IMR-90 (cell line): ENCODE measurements around the gene VPS8. TPM values are rescaled to one million over a fixed set of nuclear protein-coding genes. Genes with fewer than 3 reads are reported as not detected.

Experiments
- ATAC-seq: fragments of 200-7000 bp; cut with Tn5 transposase; 2 replicates; pipeline ENCODE4 v1.9.1; 2020; ENCODE audit warnings: low read depth, mild to moderate bottlenecking, moderate library complexity
- BruUV-seq: library from RNA; stranded (reverse); fragments of 400-500 nt; replicated peaks from 2 replicates; lab custom pipeline; 2021; lab: Mats Ljungman, UMichigan
- CTCF ChIA-PET: fragments of 300-600 bp; formaldehyde crosslinking; extraction: SDS; loops from one replicate; lab custom pipeline; 2021; ENCODE audit warnings: antibody characterized with exemption; lab: Yijun Ruan, JAX
- POLR2A ChIA-PET: fragments of 300-600 bp; sonication (Branson Sonifier 250); formaldehyde crosslinking; loops from one replicate; lab custom pipeline; 2022; ENCODE audit warnings: antibody characterized with exemption; ENCODE audit not compliant: unreplicated experiment; lab: Charles Lee
- DNase-seq: peaks from one replicate; pipeline ENCODE4 v3.0.0; 2013
- H2AFZ ChIP-seq: replicated peaks from 2 replicates; pipeline ENCODE3; 2013; ENCODE audit warnings: low read length, mild to moderate bottlenecking; ENCODE audit not compliant: poor library complexity
- H2AK5ac ChIP-seq: 2 replicates; pipeline ENCODE4 v1.6.1; 2013; ENCODE audit warnings: low read depth, low read length, inconsistent platforms
- H2AK9ac ChIP-seq: replicated peaks from 2 replicates; pipeline ENCODE3; 2013; ENCODE audit warnings: mild to moderate bottlenecking, low read depth, low read length, moderate library complexity; ENCODE audit not compliant: poor library complexity
- H2BK120ac ChIP-seq: 2 replicates; pipeline ENCODE4 v1.6.1; 2013; ENCODE audit warnings: low read depth, low read length, inconsistent platforms
- H2BK15ac ChIP-seq: 3 replicates; pipeline ENCODE4 v1.6.1; 2013; ENCODE audit warnings: low read depth, low read length, inconsistent platforms
- H2BK20ac ChIP-seq: 2 replicates; pipeline ENCODE4 v1.6.1; 2013; ENCODE audit warnings: low read depth, mild to moderate bottlenecking, inconsistent platforms, low read length, moderate library complexity
- H2BK5ac ChIP-seq: 2 replicates; pipeline ENCODE4 v1.6.1; 2013; ENCODE audit warnings: mild to moderate bottlenecking, low read depth, low read length, inconsistent platforms; ENCODE audit not compliant: poor library complexity, severe bottlenecking
- H3K14ac ChIP-seq: replicated peaks from 2 replicates; pipeline ENCODE4 v1.6.1; 2013; ENCODE audit warnings: low read depth, low read length, inconsistent platforms
- H3K18ac ChIP-seq: 2 replicates; pipeline ENCODE4 v1.6.1; 2013; ENCODE audit warnings: low read depth, low read length, control low read depth
- H3K23ac ChIP-seq: 2 replicates; pipeline ENCODE4 v1.6.1; 2013; ENCODE audit warnings: low read depth, low read length, inconsistent platforms
- H3K27ac ChIP-seq: 2 replicates; pipeline ENCODE4 v1.5.1; 2013; ENCODE audit warnings: mild to moderate bottlenecking, control low read depth, low read length; ENCODE audit not compliant: insufficient read depth
- H3K27me3 ChIP-seq: 2 replicates; pipeline ENCODE4 v1.6.1; 2013; ENCODE audit warnings: low read length; ENCODE audit not compliant: control insufficient read depth, insufficient read depth
- H3K36me3 ChIP-seq: 2 replicates; pipeline ENCODE4 v1.6.1; 2013; ENCODE audit warnings: low read length, mixed read lengths; ENCODE audit not compliant: control insufficient read depth, insufficient read depth
- H3K4ac ChIP-seq: 2 replicates; pipeline ENCODE4 v1.6.1; 2013; ENCODE audit warnings: low read depth, low read length, inconsistent platforms
- H3K4me1 ChIP-seq: 2 replicates; pipeline ENCODE4 v1.6.1; 2013; ENCODE audit warnings: low read length, mixed read lengths; ENCODE audit not compliant: control insufficient read depth, insufficient read depth
- H3K4me2 ChIP-seq: 2 replicates; pipeline ENCODE4 v1.6.1; 2013; ENCODE audit warnings: low read depth, mild to moderate bottlenecking, control low read depth, low read length, moderate library complexity
- H3K4me3 ChIP-seq: 2 replicates; pipeline ENCODE4 v1.5.1; 2013; ENCODE audit warnings: low read depth, mild to moderate bottlenecking, control low read depth, low read length, moderate library complexity; ENCODE audit not compliant: insufficient read depth
- H3K56ac ChIP-seq: 2 replicates; pipeline ENCODE4 v1.6.1; 2013; ENCODE audit warnings: low read length, inconsistent platforms; ENCODE audit not compliant: insufficient read depth; ENCODE audit errors: extremely low read depth
- H3K79me1 ChIP-seq, 2 experiments: 2 replicates each; pipeline ENCODE4 v1.6.1; 2013; ENCODE audit warnings: low read length in 2 of 2, inconsistent platforms in 1 of 2, low read depth in 1 of 2
- H3K9ac ChIP-seq: 2 replicates; pipeline ENCODE4 v1.6.1; 2013; ENCODE audit warnings: low read depth, low read length, control low read depth
- H3K9me1 ChIP-seq: 2 replicates; pipeline ENCODE4 v1.6.1; 2013; ENCODE audit warnings: low read length, inconsistent platforms; ENCODE audit not compliant: insufficient read depth
- H3K9me3 ChIP-seq: 2 replicates; pipeline ENCODE4 v1.6.1; 2013; ENCODE audit warnings: low read length; ENCODE audit not compliant: control insufficient read depth, insufficient read depth
- H4K20me1 ChIP-seq: 2 replicates; pipeline ENCODE4 v1.6.1; 2013; ENCODE audit warnings: low read length, inconsistent platforms; ENCODE audit not compliant: insufficient read depth
- H4K5ac ChIP-seq: 2 replicates; pipeline ENCODE4 v1.6.1; 2013; ENCODE audit warnings: mild to moderate bottlenecking, low read depth, low read length, control low read depth
- H4K8ac ChIP-seq, 2 experiments: 2 replicates each; pipeline ENCODE4 v1.6.1; 2013; ENCODE audit warnings: low read depth in 2 of 2, low read length in 2 of 2, control low read depth in 1 of 2, inconsistent platforms in 1 of 2
- H4K91ac ChIP-seq: 2 replicates; pipeline ENCODE4 v1.6.1; 2013; ENCODE audit warnings: low read depth, low read length, inconsistent platforms; ENCODE audit not compliant: insufficient read depth
- BHLHE40 ChIP-seq: fragments of 150-350 bp; IDR thresholded peaks from 2 replicates; pipeline ENCODE4 v1.6.1; 2016; ENCODE audit warnings: mild to moderate bottlenecking, low read depth, low read length
- CEBPB ChIP-seq: IDR thresholded peaks from 2 replicates; pipeline ENCODE4 v1.6.1; 2012; ENCODE audit warnings: low read depth, low read length, improper control_type of control experiment
- CHD1 ChIP-seq: IDR thresholded peaks from 2 replicates; pipeline ENCODE4 v1.6.1; 2012; ENCODE audit warnings: low read depth, low read length, improper control_type of control experiment
- CTCF ChIP-seq: conservative IDR thresholded peaks from 2 replicates; pipeline ENCODE4 v1.5.1; 2012; ENCODE audit warnings: mild to moderate bottlenecking, low read depth, low read length, improper control_type of control experiment
- ELK1 ChIP-seq: fragments of 150-350 bp; IDR thresholded peaks from 2 replicates; pipeline ENCODE4 v1.6.1; 2016; ENCODE audit warnings: low read depth, mild to moderate bottlenecking, low read length, moderate library complexity, borderline replicate concordance
- MAFK ChIP-seq: IDR thresholded peaks from 2 replicates; pipeline ENCODE4 v1.6.1; 2012; ENCODE audit warnings: low read depth, low read length, improper control_type of control experiment
- MAZ ChIP-seq: IDR thresholded peaks from 2 replicates; pipeline ENCODE4 v1.6.1; 2012; ENCODE audit warnings: low read depth, mild to moderate bottlenecking, low read length, improper control_type of control experiment, moderate library complexity, borderline replicate concordance
- MXI1 ChIP-seq: IDR thresholded peaks from 2 replicates; pipeline ENCODE4 v1.6.1; 2012; ENCODE audit warnings: low read depth, mild to moderate bottlenecking, low read length, moderate library complexity, borderline replicate concordance
- NFE2L2 ChIP-seq: fragments of 150-350 bp; IDR thresholded peaks from 2 replicates; pipeline ENCODE4 v1.6.1; 2016; ENCODE audit warnings: low read depth, mild to moderate bottlenecking, low read length
- POLR2A ChIP-seq: IDR thresholded peaks from 2 replicates; pipeline ENCODE4 v1.6.1; 2012; ENCODE audit warnings: mild to moderate bottlenecking, low read depth, low read length
- RAD21 ChIP-seq: IDR thresholded peaks from 2 replicates; pipeline ENCODE4 v1.6.1; 2012; ENCODE audit warnings: low read length, improper control_type of control experiment
- RCOR1 ChIP-seq: IDR thresholded peaks from 2 replicates; pipeline ENCODE4 v1.6.1; 2012; ENCODE audit warnings: mild to moderate bottlenecking, low read length, improper control_type of control experiment; ENCODE audit not compliant: insufficient replicate concordance
- RFX5 ChIP-seq: IDR thresholded peaks from 2 replicates; pipeline ENCODE4 v1.8.0; 2012; ENCODE audit warnings: low read depth, mild to moderate bottlenecking, low read length, moderate library complexity
- SMC3 ChIP-seq: fragments of 150-350 bp; IDR thresholded peaks from 2 replicates; pipeline ENCODE4 v1.6.1; 2016; ENCODE audit warnings: low read depth, mild to moderate bottlenecking, antibody characterized with exemption, low read length, moderate library complexity
- USF2 ChIP-seq: fragments of 150-350 bp; IDR thresholded peaks from 2 replicates; pipeline ENCODE4 v1.6.1; 2017; ENCODE audit warnings: mild to moderate bottlenecking, antibody characterized with exemption, low read length, low read depth
- WGBS, 2 experiments: methylation state at CpG; one replicate each; pipeline versions ENCODE4 v1.1.5 to v1.1.7; 2013; ENCODE audit warnings: missing lambda C conversion rate in 2 of 2; ENCODE audit not compliant: insufficient read length in 1 of 2; ENCODE audit errors: extremely low coverage in 2 of 2; 5-methylcytosine and 5-hydroxymethylcytosine counted together
- dilution Hi-C: fragments of 300-500 bp; cut with HindIII; formaldehyde crosslinking; loops from one replicate; pipeline ENCODE4 v1.14.3; 2018; ENCODE audit warnings: low sequenced_read_pairs; ENCODE audit not compliant: unreplicated experiment
- in situ Hi-C: fragments of 300-500 bp; cut with MboI; formaldehyde crosslinking; loops from 3 replicates; pipeline ENCODE4 v1.14.3; 2019; ENCODE audit warnings: low sequenced_read_pairs, inconsistent platforms, mixed read lengths
- intact Hi-C: fragments of 100-400 bp; cut with micrococcal nuclease; formaldehyde crosslinking; loops from 2 replicates; pipeline ENCODE4 v1.10.0; 2022
- polyA plus RNA-seq, 3 experiments: library from polyadenylated mRNA; depleted of rRNA; stranded (reverse); fragments of >200 nt; gene quantifications; 2 replicates each; pipeline ENCODE4 v1.2.3, GENCODE V29; 2012; ENCODE audit warnings: low replicate concordance in 1 of 3
- total RNA-seq: library from RNA; depleted of rRNA; stranded (reverse); fragments of >200 nt; gene quantifications from 2 replicates; pipeline ENCODE4 v1.2.3, GENCODE V29; 2012

Gene VPS8
- total and polyA plus RNA-seq, 2 of the 4 experiments (the other 2 are of a cell fraction), result 14.0 to 56.1 TPM

GRCh38 chr3:184812662-184813042 lies 686 bp downstream of the VPS8 start:
- peak overlapping the region; percentile 71 for H3K9ac ChIP-seq
- peaks cover 18 to 43% of the 10 kb centered on the region in 2 experiments for H3K79me1 ChIP-seq
- dilution Hi-C loops (no loop called here), in situ Hi-C loops (no loop called here), intact Hi-C loops (no loop called here)
- peak overlapping the region; percentile 99 for H2AFZ ChIP-seq
- ATAC-seq, result no peak; the same call in 1 of the 2 replicates
- H3K4me3 ChIP-seq, result peak overlapping the region; percentile 87
- H4K5ac ChIP-seq, result no peak overlapping the region
- WGBS, 2 experiments, result 32% methylated on average over 4 of the region's 17 CpGs; no CpG with 5 or more reads in 1 of the 2 experiments
- H3K14ac ChIP-seq, result peak overlapping the region; percentile 77
- peak overlapping the region; percentile 23 to 81; a peak in 3 of 4 replicates for H4K8ac ChIP-seq
- peak overlapping the region; percentile 27; the same call in 1 of the 2 replicates for H4K91ac ChIP-seq
- no peak overlapping the region for H2BK15ac ChIP-seq
- H2BK5ac ChIP-seq, result no peak overlapping the region
- H3K4me1 ChIP-seq, result peaks cover 8% of the 10 kb centered on the region
- CTCF ChIA-PET, result interaction anchor here (0.7 kb wide), 1 partner anchor 41 kb away, joined by 6 read pairs; no protein-coding TSS in a partner anchor
- no peak overlapping the region for H3K18ac ChIP-seq
- H2AK9ac ChIP-seq, result peak overlapping the region; percentile 79
- H3K23ac ChIP-seq, result peak overlapping the region; percentile 88
- no TSS peak for BruUV-seq
- peak overlapping the region; percentile 62 for H3K4ac ChIP-seq
- TF ChIP-seq MAFK (no peak), POLR2A (no peak), CEBPB (no peak), CTCF (no peak), SMC3 (no peak), RAD21 (no peak), USF2 (no peak), BHLHE40 (no peak), CHD1 (no peak), ELK1 (no peak), MXI1 (no peak), RCOR1 (no peak), NFE2L2 (no peak), RFX5 (no peak), MAZ (no peak)
- peak overlapping the region; percentile 97 for H3K4me2 ChIP-seq
- peaks cover 11% of the 10 kb centered on the region; the same call in 1 of the 2 replicates for H4K20me1 ChIP-seq
- no peaks in the 10 kb centered on the region for H3K27me3 ChIP-seq
- H3K56ac ChIP-seq, result peak overlapping the region; percentile 89
- peak overlapping the region; percentile 20 for H2AK5ac ChIP-seq
- H2BK20ac ChIP-seq, result no peak overlapping the region
- POLR2A ChIA-PET, result no interaction called here
- no peak for DNase-seq
- no peak overlapping the region for H2BK120ac ChIP-seq
- H3K9me3 ChIP-seq, result no peaks in the 10 kb centered on the region
- H3K36me3 ChIP-seq, result no peaks in the 10 kb centered on the region; the same call in 1 of the 2 replicates
- peaks cover 15% of the 10 kb centered on the region for H3K9me1 ChIP-seq
- H3K27ac ChIP-seq, result peak overlapping the region; percentile 74; the same call in 1 of the 2 replicates
